SK-N-MC (cell line): ENCODE measurements around the gene EIF4B.

ENCODE experiments used
- DNase-seq: peaks from one replicate; pipeline ENCODE4 v3.0.0-alpha.2; 2011; ENCODE audit warnings: low read depth, low spot score
- H3K27ac ChIP-seq: fragments of 200-600 bp; sonication (generic); 2 replicates; pipeline ENCODE4 v1.5.1; 2016; ENCODE audit warnings: mixed run types
- H3K36me3 ChIP-seq: fragments of 200-600 bp; sonication (generic); 2 replicates; pipeline ENCODE4 v1.6.1; 2017; ENCODE audit warnings: antibody characterized with exemption, low read length, mixed read lengths; ENCODE audit not compliant: insufficient read depth
- H3K4me3 ChIP-seq: fragments of 200-600 bp; sonication (generic); 2 replicates; pipeline ENCODE4 v1.5.1; 2016
- H3K9ac ChIP-seq: fragments of 200-600 bp; sonication (generic); 2 replicates; pipeline ENCODE4 v1.8.0; 2017; ENCODE audit warnings: mixed run types, mixed read lengths; ENCODE audit not compliant: insufficient read length
- H3K9me3 ChIP-seq: fragments of 200-600 bp; sonication (generic); 2 replicates; pipeline ENCODE4 v1.6.1; 2017; ENCODE audit warnings: low read depth, mild to moderate bottlenecking, antibody characterized with exemption, low read length, moderate library complexity, mixed read lengths
- EZH2 ChIP-seq: fragments of 200-600 bp; sonication (generic); IDR thresholded peaks from one replicate; pipeline ENCODE4 v1.6.1; 2017; ENCODE audit warnings: antibody characterized with exemption
- FOXP2 ChIP-seq: optimal IDR thresholded peaks from 2 replicates; pipeline ENCODE3; 2011; ENCODE audit warnings: mild to moderate bottlenecking, moderate library complexity; ENCODE audit not compliant: insufficient read depth; ENCODE audit errors: extremely low read length, control extremely low read depth
- POLR2AphosphoS5 ChIP-seq: IDR thresholded peaks from 2 replicates; pipeline ENCODE4 v1.6.1; 2012; ENCODE audit warnings: mild to moderate bottlenecking, low read depth, low read length, borderline replicate concordance

EIF4B gene

GRCh38 chr12:53068811-53069585 is 62.7 kb downstream of the EIF4B start:
- Histone ChIP-seq H3K27ac (no peak overlapping the region), H3K9me3 (no peaks in the 10 kb centered on the region), H3K4me3 (no peak overlapping the region), H3K9ac (no peak overlapping the region), H3K36me3 (no peaks in the 10 kb centered on the region; the same call in 1 of the 2 replicates)
- no peak for TF ChIP-seq POLR2AphosphoS5
- TF ChIP-seq EZH2: no peak
- TF ChIP-seq FOXP2: no peak
- DNase-seq: no peak

- Histone ChIP-seq H3K36me3 (peaks cover 4% of the 10 kb centered on the region; the same call in 1 of the 2 replicates), H3K9ac (no peak overlapping the region)
- TF ChIP-seq FOXP2 (no peak), POLR2AphosphoS5 (no peak), EZH2 (no peak)
Measured at GRCh38 chr12:53069621-53070410, 63.6 kb downstream of the EIF4B start.

GRCh38 chr12:53070877-53071492 is 64.7 kb downstream of the EIF4B start:
- no peak overlapping the region for H3K27ac ChIP-seq
- H3K9me3 ChIP-seq: no peaks in the 10 kb centered on the region
- H3K36me3 ChIP-seq: peaks cover 9% of the 10 kb centered on the region; the same call in 1 of the 2 replicates
- H3K9ac ChIP-seq: no peak overlapping the region
- no peak for DNase-seq
- TF ChIP-seq FOXP2: no peak
- TF ChIP-seq POLR2AphosphoS5: no peak
- TF ChIP-seq EZH2: no peak
- H3K4me3 ChIP-seq: no peak overlapping the region

More at GRCh38 chr12:53069621-53070410, 63.6 kb downstream of the EIF4B start:
- Histone ChIP-seq H3K9me3 (no peaks in the 10 kb centered on the region), H3K4me3 (no peak overlapping the region), H3K27ac (no peak overlapping the region)
- no peak for DNase-seq

GRCh38 chr12:53071591-53072551 is 65.6 kb downstream of the EIF4B start:
- no peak for TF ChIP-seq EZH2
- TF ChIP-seq POLR2AphosphoS5: no peak
- TF ChIP-seq FOXP2: no peak
- Histone ChIP-seq H3K27ac (no peak overlapping the region), H3K4me3 (no peak overlapping the region), H3K9ac (no peak overlapping the region), H3K9me3 (no peaks in the 10 kb centered on the region), H3K36me3 (peaks cover 11% of the 10 kb centered on the region; the same call in 1 of the 2 replicates)
- no peak for DNase-seq

GRCh38 chr12:53073881-53074280 is 67.6 kb downstream of the EIF4B start:
- Histone ChIP-seq H3K4me3 (no peak overlapping the region), H3K9me3 (no peaks in the 10 kb centered on the region), H3K36me3 (peaks cover 11% of the 10 kb centered on the region; the same call in 1 of the 2 replicates), H3K9ac (no peak overlapping the region), H3K27ac (peak overlapping the region; percentile 50; the same call in 1 of the 2 replicates)
- no peak for DNase-seq
- TF ChIP-seq EZH2: no peak
- TF ChIP-seq FOXP2: no peak
- no peak for TF ChIP-seq POLR2AphosphoS5

- no peaks in the 10 kb centered on the region for H3K9me3 ChIP-seq
- no peak overlapping the region for H3K9ac ChIP-seq
- no peak for TF ChIP-seq POLR2AphosphoS5
- TF ChIP-seq EZH2: no peak
- TF ChIP-seq FOXP2: no peak
- H3K36me3 ChIP-seq: peaks cover 11% of the 10 kb centered on the region; the same call in 1 of the 2 replicates
- DNase-seq: no peak
- no peak overlapping the region for H3K27ac ChIP-seq
- H3K4me3 ChIP-seq: no peak overlapping the region
Measured at GRCh38 chr12:53074283-53074998, 68.2 kb downstream of the EIF4B start.

GRCh38 chr12:53074999-53075370 is 68.7 kb downstream of the EIF4B start:
- H3K27ac ChIP-seq: no peak overlapping the region

More at GRCh38 chr12:53074999-53075370, 68.7 kb downstream of the EIF4B start:
- Histone ChIP-seq H3K9ac (no peak overlapping the region), H3K9me3 (no peaks in the 10 kb centered on the region), H3K4me3 (no peak overlapping the region), H3K36me3 (peaks cover 11% of the 10 kb centered on the region; the same call in 1 of the 2 replicates)
- no peak for DNase-seq
- TF ChIP-seq FOXP2 (no peak), EZH2 (no peak), POLR2AphosphoS5 (no peak)
